CD4-positive, alpha-beta T cell treated with Interleukin-6 for 4 hours (primary cell): Measurements from ENCODE around the gene ADAMTS12.

ENCODE experiments used
- DNase-seq: peaks from one replicate; pipeline ENCODE4 v3.0.0-alpha.2; 2020; ENCODE audit warnings: mixed read lengths

The ADAMTS12 gene

GRCh38 chr5:33701951-33702350 lies 189.8 kb downstream of the ADAMTS12 start:
- no peak for DNase-seq

- no peak for DNase-seq
Measured at GRCh38 chr5:33701251-33701650, 190.5 kb downstream of the ADAMTS12 start.

- DNase-seq, result no peak
Measured at GRCh38 chr5:33696411-33696810, 195.4 kb downstream of the ADAMTS12 start.

- DNase-seq, result no peak
Measured at GRCh38 chr5:33692980-33693379, 198.8 kb downstream of the ADAMTS12 start.

- no peak for DNase-seq
Measured at GRCh38 chr5:33691856-33692255, 199.9 kb downstream of the ADAMTS12 start.

- DNase-seq, result no peak
Measured at GRCh38 chr5:33690374-33691135, 201.2 kb downstream of the ADAMTS12 start.

GRCh38 chr5:33688526-33688925 lies 203.3 kb downstream of the ADAMTS12 start:
- no peak for DNase-seq

GRCh38 chr5:33688066-33688465 lies 203.7 kb downstream of the ADAMTS12 start:
- no peak for DNase-seq

GRCh38 chr5:33685873-33686755 lies 205.7 kb downstream of the ADAMTS12 start:
- no peak for DNase-seq

GRCh38 chr5:33684496-33685159 lies 207.2 kb downstream of the ADAMTS12 start:
- DNase-seq, result no peak

GRCh38 chr5:33679791-33680190 lies 212.0 kb downstream of the ADAMTS12 start:
- no peak for DNase-seq

- no peak for DNase-seq
Measured at GRCh38 chr5:33675958-33676464, 215.8 kb downstream of the ADAMTS12 start.

- no peak for DNase-seq
Measured at GRCh38 chr5:33671700-33672291, 220.0 kb downstream of the ADAMTS12 start.

GRCh38 chr5:33662722-33663427 lies 228.9 kb downstream of the ADAMTS12 start:
- DNase-seq, result no peak

GRCh38 chr5:33659526-33660169 lies 232.1 kb downstream of the ADAMTS12 start:
- no peak for DNase-seq

GRCh38 chr5:33657804-33658440 lies 233.9 kb downstream of the ADAMTS12 start:
- DNase-seq, result no peak

GRCh38 chr5:33657176-33657575 lies 234.6 kb downstream of the ADAMTS12 start:
- DNase-seq, result no peak

GRCh38 chr5:33650911-33651310 lies 240.9 kb downstream of the ADAMTS12 start:
- no peak for DNase-seq

- DNase-seq, result no peak
Measured at GRCh38 chr5:33649549-33650482, 242.0 kb downstream of the ADAMTS12 start.
